ENCODE data around the gene NEDD4.

DNA sequence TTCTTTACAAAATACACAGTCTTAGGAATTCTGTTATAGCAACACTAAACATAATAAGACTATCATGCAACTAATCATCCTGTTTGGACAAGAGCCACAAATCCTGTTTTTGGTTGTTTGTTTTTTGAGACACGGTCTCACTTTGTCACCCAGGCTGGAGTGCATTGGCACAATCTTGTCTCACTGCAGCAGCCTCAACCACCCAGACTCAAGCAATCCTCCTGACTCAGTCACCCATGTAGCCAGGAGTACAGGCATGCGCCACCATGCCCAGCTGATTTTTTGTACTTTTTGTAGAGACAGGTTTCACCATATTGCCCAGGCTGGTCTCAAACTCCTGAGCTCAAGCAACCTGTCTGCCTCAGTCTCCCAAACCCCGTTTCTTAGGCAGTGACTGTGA is 28.3 kb downstream of the NEDD4 start:
- TF ChIP-seq USF2 (IDR thresholded peaks at IDR 0.05; ENCODE audit: borderline replicate concordance, low read depth, low read length) (no peak), ELF1 (IDR thresholded peaks at IDR 0.05) (no peak), EP300 (IDR thresholded peaks at IDR 0.05; ENCODE audit: borderline replicate concordance in 1 of 2, low read depth in 1 of 2, low read length in 1 of 2) (no peak), RAD21 (IDR thresholded peaks at IDR 0.05; ENCODE audit: low read length) (no peak), TEAD4 (IDR thresholded peaks at IDR 0.05; ENCODE audit: borderline replicate concordance, insufficient read depth) (no peak), NRF1 (IDR thresholded peaks at IDR 0.05; ENCODE audit: low read depth, low read length) (no peak), SIN3A (IDR thresholded peaks at IDR 0.05; ENCODE audit: borderline replicate concordance, low read depth, low read length) (no peak), MXI1 (IDR thresholded peaks at IDR 0.05; ENCODE audit: low read depth, low read length) (no peak)
- TF ChIP-seq, protein P1, sequence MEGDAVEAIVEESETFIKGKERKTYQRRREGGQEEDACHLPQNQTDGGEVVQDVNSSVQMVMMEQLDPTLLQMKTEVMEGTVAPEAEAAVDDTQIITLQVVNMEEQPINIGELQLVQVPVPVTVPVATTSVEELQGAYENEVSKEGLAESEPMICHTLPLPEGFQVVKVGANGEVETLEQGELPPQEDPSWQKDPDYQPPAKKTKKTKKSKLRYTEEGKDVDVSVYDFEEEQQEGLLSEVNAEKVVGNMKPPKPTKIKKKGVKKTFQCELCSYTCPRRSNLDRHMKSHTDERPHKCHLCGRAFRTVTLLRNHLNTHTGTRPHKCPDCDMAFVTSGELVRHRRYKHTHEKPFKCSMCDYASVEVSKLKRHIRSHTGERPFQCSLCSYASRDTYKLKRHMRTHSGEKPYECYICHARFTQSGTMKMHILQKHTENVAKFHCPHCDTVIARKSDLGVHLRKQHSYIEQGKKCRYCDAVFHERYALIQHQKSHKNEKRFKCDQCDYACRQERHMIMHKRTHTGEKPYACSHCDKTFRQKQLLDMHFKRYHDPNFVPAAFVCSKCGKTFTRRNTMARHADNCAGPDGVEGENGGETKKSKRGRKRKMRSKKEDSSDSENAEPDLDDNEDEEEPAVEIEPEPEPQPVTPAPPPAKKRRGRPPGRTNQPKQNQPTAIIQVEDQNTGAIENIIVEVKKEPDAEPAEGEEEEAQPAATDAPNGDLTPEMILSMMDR (IDR thresholded peaks at IDR 0.05): no peak
